ENCODE data around the gene CCDC121. TPM values are rescaled to one million over a fixed set of nuclear protein-coding genes. Genes with fewer than 3 reads are reported as not detected.
"Not testable (repeated sequence)": the region's sequence is repeated elsewhere in the genome, so short reads cannot be mapped to it uniquely, and the experiment has no call there.

CCDC121 gene
- total and polyA plus RNA-seq, 7 donors: 1.6 to 8.6 (median 3.8) TPM

DNA sequence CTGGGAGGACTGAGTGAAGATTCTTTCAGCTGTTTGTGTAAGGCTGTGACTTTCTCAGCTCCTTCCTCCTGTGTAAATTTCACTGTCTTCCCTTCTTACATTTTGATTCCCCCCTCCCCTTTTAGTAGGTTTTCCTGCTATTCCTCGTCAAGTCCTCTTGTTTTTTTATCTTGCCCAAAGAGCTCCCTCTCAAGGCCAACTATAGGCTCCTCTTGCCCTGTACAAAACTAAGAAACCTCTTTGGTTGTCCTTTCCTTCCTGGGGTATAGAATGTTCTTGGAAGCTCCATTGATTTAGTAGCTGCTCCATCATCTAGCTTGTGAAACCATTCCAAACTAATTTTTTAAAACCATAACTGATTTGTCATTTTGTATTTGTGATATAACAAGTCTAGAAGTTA is 7.3 kb downstream of the CCDC121 start:
- intact Hi-C loops (cut with DNase I): no loop called here
- no peaks in the 10 kb centered on the region for H3K9me3 ChIP-seq
- DNase-seq: no peak
- H3K27me3 ChIP-seq: no peaks in the 10 kb centered on the region
- TF ChIP-seq EP300 (IDR thresholded peaks at IDR 0.05): no peak
- TF ChIP-seq POLR2AphosphoS5 (IDR thresholded peaks at IDR 0.05): no peak
- TF ChIP-seq, protein P1, sequence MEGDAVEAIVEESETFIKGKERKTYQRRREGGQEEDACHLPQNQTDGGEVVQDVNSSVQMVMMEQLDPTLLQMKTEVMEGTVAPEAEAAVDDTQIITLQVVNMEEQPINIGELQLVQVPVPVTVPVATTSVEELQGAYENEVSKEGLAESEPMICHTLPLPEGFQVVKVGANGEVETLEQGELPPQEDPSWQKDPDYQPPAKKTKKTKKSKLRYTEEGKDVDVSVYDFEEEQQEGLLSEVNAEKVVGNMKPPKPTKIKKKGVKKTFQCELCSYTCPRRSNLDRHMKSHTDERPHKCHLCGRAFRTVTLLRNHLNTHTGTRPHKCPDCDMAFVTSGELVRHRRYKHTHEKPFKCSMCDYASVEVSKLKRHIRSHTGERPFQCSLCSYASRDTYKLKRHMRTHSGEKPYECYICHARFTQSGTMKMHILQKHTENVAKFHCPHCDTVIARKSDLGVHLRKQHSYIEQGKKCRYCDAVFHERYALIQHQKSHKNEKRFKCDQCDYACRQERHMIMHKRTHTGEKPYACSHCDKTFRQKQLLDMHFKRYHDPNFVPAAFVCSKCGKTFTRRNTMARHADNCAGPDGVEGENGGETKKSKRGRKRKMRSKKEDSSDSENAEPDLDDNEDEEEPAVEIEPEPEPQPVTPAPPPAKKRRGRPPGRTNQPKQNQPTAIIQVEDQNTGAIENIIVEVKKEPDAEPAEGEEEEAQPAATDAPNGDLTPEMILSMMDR (IDR thresholded peaks at IDR 0.05): no peak
- no peak for TF ChIP-seq POLR2A (IDR thresholded peaks at IDR 0.05)
- 82 to 85% methylated on average over 1 of the region's 1 CpG for WGBS, 2 donors
- H3K4me3 ChIP-seq: no peak overlapping the region
- peaks cover 15 to 79% (median 39%) of the 10 kb centered on the region in 4 donors for H3K36me3 ChIP-seq
- H3K27ac ChIP-seq: no peak overlapping the region
- no peaks in the 10 kb centered on the region for H3K4me1 ChIP-seq

DNA sequence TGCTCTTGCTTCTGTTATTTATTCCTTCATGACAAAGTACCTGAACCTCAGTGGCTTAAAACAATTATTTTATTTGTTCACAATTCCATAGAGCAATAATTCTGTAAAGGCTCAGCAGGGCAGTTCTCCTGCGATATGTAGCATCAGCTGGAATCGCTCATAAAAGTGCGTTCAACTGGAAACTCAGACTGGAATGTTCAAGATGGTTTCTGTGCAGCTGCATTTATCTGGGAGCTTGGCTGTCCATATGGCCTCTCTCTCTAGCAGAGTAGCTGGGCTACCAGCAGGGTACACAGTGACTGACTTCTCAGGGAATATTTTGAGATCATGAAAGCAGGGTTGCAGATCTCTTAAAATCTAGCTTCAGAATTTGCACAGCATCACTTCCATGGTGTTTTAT is 13.5 kb downstream of the CCDC121 start:
- peaks cover 8 to 82% (median 39%) of the 10 kb centered on the region in 4 donors for H3K36me3 ChIP-seq

DNA sequence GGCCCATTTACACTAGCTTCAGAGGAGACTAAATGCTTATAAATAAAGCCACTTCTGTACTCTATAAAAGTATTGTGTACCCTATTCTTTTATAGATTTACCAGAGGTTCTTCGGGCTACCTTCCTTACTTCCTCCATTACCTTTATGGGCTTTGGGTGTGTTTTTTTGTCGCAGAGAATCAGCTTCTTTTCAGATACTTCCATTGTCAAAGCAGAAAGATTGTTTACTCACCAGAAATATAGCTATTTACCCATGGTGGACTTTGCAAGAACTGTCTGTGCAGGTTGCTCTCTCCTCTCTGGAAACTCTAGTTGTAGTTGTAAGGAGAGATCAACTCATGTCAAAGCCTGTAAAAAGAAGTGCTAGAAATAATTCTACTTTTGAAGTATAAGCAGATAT is 14.8 kb downstream of the CCDC121 start:
- intact Hi-C loops (cut with DNase I): no loop called here
- no peaks in the 10 kb centered on the region for H3K27me3 ChIP-seq

More for the DNA sequence above, 13.5 kb downstream of the CCDC121 start:
- H3K9me3 ChIP-seq: no peaks in the 10 kb centered on the region
- H3K27ac ChIP-seq: no peak overlapping the region
- TF ChIP-seq POLR2A (IDR thresholded peaks at IDR 0.05): no peak
- TF ChIP-seq POLR2AphosphoS5 (IDR thresholded peaks at IDR 0.05): no peak
- TF ChIP-seq EP300 (IDR thresholded peaks at IDR 0.05): no peak
- TF ChIP-seq, protein P1 (IDR thresholded peaks at IDR 0.05): no peak
- WGBS, 2 donors: 98 to 100% methylated on average over 3 of the region's 3 CpGs
- DNase-seq: no peak
- H3K4me1 ChIP-seq: no peaks in the 10 kb centered on the region
- H3K27me3 ChIP-seq: no peaks in the 10 kb centered on the region
- H3K4me3 ChIP-seq: no peak overlapping the region
- intact Hi-C loops (cut with DNase I): no loop called here

DNA sequence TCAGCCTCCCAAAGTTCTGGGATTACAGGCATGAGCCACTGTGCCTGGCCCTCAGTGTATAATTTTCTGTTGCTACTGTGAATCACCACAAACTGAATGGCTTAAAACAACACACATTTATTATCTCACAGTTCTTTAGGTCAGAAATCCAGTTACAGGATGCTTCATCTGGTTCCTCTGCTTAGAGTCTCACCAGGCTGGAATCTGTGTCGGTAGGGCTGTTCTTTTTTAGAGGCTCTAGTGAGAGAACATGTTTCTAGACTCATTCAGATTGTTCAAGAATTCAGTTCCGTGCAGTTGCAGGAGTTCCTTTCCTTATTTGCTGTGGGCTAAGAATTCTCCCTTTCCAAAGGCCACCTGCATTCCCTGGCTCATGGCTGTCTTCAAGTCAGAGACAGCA is 22.2 kb downstream of the CCDC121 start:
- H3K36me3 ChIP-seq: peaks cover 22 to 94% (median 28%) of the 10 kb centered on the region in 4 donors
- H3K27ac ChIP-seq: no peak overlapping the region
- 92 to 95% methylated on average over 2 of the region's 2 CpGs for WGBS, 2 donors
- no peaks in the 10 kb centered on the region for H3K27me3 ChIP-seq
- no peak for DNase-seq
- no peaks in the 10 kb centered on the region for H3K4me1 ChIP-seq
- H3K9me3 ChIP-seq: no peaks in the 10 kb centered on the region
- intact Hi-C loops (cut with DNase I): no loop called here
- TF ChIP-seq POLR2AphosphoS5 (IDR thresholded peaks at IDR 0.05): no peak
- TF ChIP-seq EP300 (IDR thresholded peaks at IDR 0.05): no peak
- no peak for TF ChIP-seq POLR2A (IDR thresholded peaks at IDR 0.05)
- TF ChIP-seq, protein P1 (IDR thresholded peaks at IDR 0.05): no peak
- no peak overlapping the region for H3K4me3 ChIP-seq

More for the DNA sequence above, 14.8 kb downstream of the CCDC121 start:
- Histone ChIP-seq H3K4me3 (no peak overlapping the region), H3K4me1 (no peaks in the 10 kb centered on the region), H3K36me3 (peaks cover 8 to 80% (median 38%) of the 10 kb centered on the region in 4 donors), H3K9me3 (no peaks in the 10 kb centered on the region), H3K27ac (no peak overlapping the region)
- DNase-seq: no peak
- TF ChIP-seq POLR2A (IDR thresholded peaks at IDR 0.05) (no peak), EP300 (IDR thresholded peaks at IDR 0.05) (no peak), POLR2AphosphoS5 (IDR thresholded peaks at IDR 0.05) (no peak)
- TF ChIP-seq, protein P1 (IDR thresholded peaks at IDR 0.05): no peak
- WGBS, 2 donors: 25 to 66% methylated on average over 2 of the region's 2 CpGs

DNA sequence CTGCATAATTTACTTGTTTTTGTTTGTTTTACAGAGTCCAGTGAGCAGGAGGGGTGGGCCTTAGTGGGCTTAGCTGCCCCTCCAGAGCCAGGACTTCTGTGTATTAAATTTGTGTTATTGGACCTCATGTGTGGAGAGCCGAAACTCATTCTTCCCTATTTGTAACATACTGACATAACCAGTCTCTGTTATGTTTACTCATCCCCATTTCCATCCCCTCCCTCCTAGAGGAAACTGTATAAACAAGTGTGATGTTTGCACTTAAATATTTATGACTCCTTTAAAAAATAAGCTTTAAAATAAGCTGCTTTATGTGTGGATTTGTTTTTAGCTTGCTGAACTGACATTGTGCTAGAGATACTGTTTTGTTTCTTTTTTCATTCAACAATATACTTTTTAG is 32.2 kb downstream of the CCDC121 start:
- Histone ChIP-seq H3K4me3 (no peak overlapping the region), H3K27ac (no peak overlapping the region), H3K36me3 (peaks cover 0 to 30% (median 9%) of the 10 kb centered on the region in 4 donors), H3K9me3 (no peaks in the 10 kb centered on the region), H3K27me3 (no peaks in the 10 kb centered on the region), H3K4me1 (peaks cover 0 to 15% (median 9%) of the 10 kb centered on the region in 4 donors)
- DNase-seq: no peak
- intact Hi-C loops (cut with DNase I): no loop called here
- 80 to 92% methylated on average over 1 of the region's 1 CpG for WGBS, 2 donors
- no peak for TF ChIP-seq EP300 (IDR thresholded peaks at IDR 0.05)
- TF ChIP-seq, protein P1 (IDR thresholded peaks at IDR 0.05): no peak
- no peak for TF ChIP-seq POLR2AphosphoS5 (IDR thresholded peaks at IDR 0.05)
- TF ChIP-seq POLR2A (IDR thresholded peaks at IDR 0.05): no peak

DNA sequence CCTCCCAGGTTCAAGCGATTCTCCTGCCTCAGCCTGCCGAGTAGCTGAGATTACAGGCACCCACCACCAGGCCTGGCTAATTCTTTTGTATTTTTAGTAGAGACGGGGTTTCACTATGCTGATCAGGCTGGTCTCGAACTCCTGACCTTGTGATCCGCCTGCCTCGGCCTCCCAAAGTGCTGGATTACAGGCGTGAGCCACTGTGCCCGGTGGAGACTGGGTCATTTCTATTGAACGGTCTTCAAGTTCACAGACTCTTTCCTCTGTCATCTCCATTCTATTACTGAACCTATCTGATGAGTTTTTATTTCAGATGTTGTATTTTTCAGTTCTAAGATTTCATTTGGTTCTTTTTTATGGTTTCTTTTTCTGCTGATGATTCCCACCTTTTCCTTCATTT is 33.4 kb downstream of the CCDC121 start:
- 98% methylated on average over 9 of the region's 9 CpGs for WGBS, 2 donors
- H3K27me3 ChIP-seq; H3K27ac ChIP-seq; DNase-seq; H3K4me3 ChIP-seq; H3K9me3 ChIP-seq; intact Hi-C loops (cut with DNase I): not testable (repeated sequence)
- peaks cover 0 to 15% (median 9%) of the 10 kb centered on the region in 4 donors for H3K4me1 ChIP-seq
- peaks cover 0 to 18% (median 5%) of the 10 kb centered on the region in 4 donors for H3K36me3 ChIP-seq

DNA sequence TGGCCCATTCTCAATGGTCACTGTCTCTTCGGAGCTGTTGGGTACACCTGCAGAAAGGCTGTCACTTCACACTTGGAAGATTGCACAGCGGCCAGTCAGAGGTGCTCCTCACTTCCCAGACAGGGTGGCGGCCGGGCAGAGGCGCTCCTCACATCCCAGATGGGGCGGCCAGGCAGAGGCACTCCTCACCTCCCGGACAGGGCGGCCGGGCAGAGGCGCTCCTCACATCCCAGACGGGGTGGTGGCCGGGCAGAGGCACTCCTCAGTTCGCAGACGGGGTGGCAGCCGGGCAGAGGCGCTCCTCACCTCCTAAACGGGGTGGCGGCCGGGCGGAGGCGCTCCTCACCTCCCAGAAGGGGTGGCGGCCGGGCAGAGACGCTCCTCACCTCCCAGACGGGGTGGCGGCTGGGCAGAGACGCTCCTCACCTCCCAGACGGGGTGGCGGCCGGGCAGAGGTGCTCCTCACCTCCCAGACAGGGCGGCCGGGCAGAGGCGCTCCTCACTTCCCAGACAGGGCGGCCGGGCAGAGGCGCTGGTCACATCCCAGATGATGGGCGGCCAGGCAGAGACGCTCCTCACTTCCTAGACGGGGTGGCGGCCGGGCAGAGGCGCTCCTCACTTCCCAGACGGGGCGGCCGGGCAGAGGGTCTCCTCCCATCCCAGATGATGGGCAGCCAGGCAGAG is 34.6 kb downstream of the CCDC121 start:
- H3K27me3 ChIP-seq; H3K9me3 ChIP-seq; H3K36me3 ChIP-seq; intact Hi-C loops (cut with DNase I); DNase-seq; H3K4me3 ChIP-seq; H3K27ac ChIP-seq: not testable (repeated sequence)
- peaks cover 0 to 15% (median 9%) of the 10 kb centered on the region in 4 donors for H3K4me1 ChIP-seq
- 98 to 99% methylated on average over 45 of the region's 45 CpGs for WGBS, 2 donors
